CD4-positive, CD25-positive, alpha-beta regulatory T cell (primary cell): Measurements from ENCODE around the gene SARS1. TPM values are rescaled to one million over a fixed set of nuclear protein-coding genes. Genes with fewer than 3 reads are reported as not detected.
"Not testable (repeated sequence)": the region's sequence is repeated elsewhere in the genome, so short reads cannot be mapped to it uniquely, and the experiment has no call there.

Experiments used
- ATAC-seq, 2 donors: fragments of 150-1000 bp; cut with Tn5 transposase; one replicate each; pipeline ENCODE4 v1.10.0; 2021; ENCODE audit warnings: low read depth in 2 of 2, moderate number of reproducible peaks in 2 of 2, moderate library complexity in 1 of 2
- DNase-seq, 3 donors: peaks; one replicate each; pipeline versions ENCODE4 v3.0.0 to v3.0.0-alpha.2; 2012 to 2022; ENCODE audit warnings: mixed read lengths in 1 of 3
- H3K27ac ChIP-seq: one replicate; pipeline ENCODE4 v1.7.0; 2013; ENCODE audit warnings: mild to moderate bottlenecking, low read length; ENCODE audit not compliant: insufficient read depth, poor library complexity, severe bottlenecking
- H3K27me3 ChIP-seq: one replicate; pipeline ENCODE4 v1.7.0; 2013; ENCODE audit warnings: low read length; ENCODE audit not compliant: control insufficient read depth, insufficient read depth
- H3K36me3 ChIP-seq: one replicate; pipeline ENCODE4 v1.7.0; 2013; ENCODE audit warnings: mild to moderate bottlenecking, low read length, moderate library complexity; ENCODE audit not compliant: control insufficient read depth, insufficient read depth
- H3K4me1 ChIP-seq: 2 replicates; pipeline ENCODE4 v1.7.0; 2013; ENCODE audit warnings: mild to moderate bottlenecking, low read length; ENCODE audit not compliant: insufficient read depth, control insufficient read depth, poor library complexity, severe bottlenecking
- H3K4me3 ChIP-seq: one replicate; pipeline ENCODE4 v1.7.0; 2013; ENCODE audit warnings: low read depth, mild to moderate bottlenecking, low read length, moderate library complexity
- H3K9me3 ChIP-seq, 2 experiments: 1 replicate in 1 of 2; 2 replicates in 1 of 2; pipeline ENCODE4 v1.7.0; 2013; ENCODE audit warnings: low read length in 2 of 2, mild to moderate bottlenecking in 1 of 2, moderate library complexity in 1 of 2; ENCODE audit not compliant: control insufficient read depth in 2 of 2
- H3K27ac Mint-ChIP-seq, 3 donors: one replicate each; pipeline ENCODE4 v1.8.0; 2020 to 2022; ENCODE audit warnings: mild to moderate bottlenecking in 3 of 3, mixed read lengths in 3 of 3, moderate library complexity in 2 of 3
- H3K27me3 Mint-ChIP-seq: one replicate; pipeline ENCODE4 v1.8.0; 2022; ENCODE audit warnings: mild to moderate bottlenecking, mixed read lengths
- H3K36me3 Mint-ChIP-seq: one replicate; pipeline ENCODE4 v1.8.0; 2020; ENCODE audit warnings: mixed read lengths
- H3K4me1 Mint-ChIP-seq, 4 donors: one replicate each; pipeline ENCODE4 v1.8.0; 2020 to 2022; ENCODE audit warnings: mixed read lengths in 4 of 4, mild to moderate bottlenecking in 1 of 4
- H3K4me3 Mint-ChIP-seq, 4 donors: one replicate each; pipeline ENCODE4 v1.8.0; 2020 to 2022; ENCODE audit warnings: mild to moderate bottlenecking in 4 of 4, mixed read lengths in 4 of 4, moderate library complexity in 3 of 4
- H3K9me3 Mint-ChIP-seq, 7 donors: one replicate each; pipeline ENCODE4 v1.8.0; 2020 to 2022; ENCODE audit warnings: mixed read lengths in 7 of 7, mild to moderate bottlenecking in 3 of 7, moderate library complexity in 2 of 7
- polyA plus RNA-seq, 4 donors: library from polyadenylated mRNA; unstranded; fragments of 300-500 nt; fragmentation: Illumina TruSeq; gene quantifications; one replicate each; pipeline ENCODE4 v1.2.3, GENCODE V29; 2021
- total RNA-seq: library from RNA; stranded (reverse); gene quantifications from one replicate; pipeline ENCODE4 v1.2.3, GENCODE V29; 2022

Gene SARS1
- total and polyA plus RNA-seq, 5 donors from 2014 or later: 117 to 173 (median 170) TPM

DNA sequence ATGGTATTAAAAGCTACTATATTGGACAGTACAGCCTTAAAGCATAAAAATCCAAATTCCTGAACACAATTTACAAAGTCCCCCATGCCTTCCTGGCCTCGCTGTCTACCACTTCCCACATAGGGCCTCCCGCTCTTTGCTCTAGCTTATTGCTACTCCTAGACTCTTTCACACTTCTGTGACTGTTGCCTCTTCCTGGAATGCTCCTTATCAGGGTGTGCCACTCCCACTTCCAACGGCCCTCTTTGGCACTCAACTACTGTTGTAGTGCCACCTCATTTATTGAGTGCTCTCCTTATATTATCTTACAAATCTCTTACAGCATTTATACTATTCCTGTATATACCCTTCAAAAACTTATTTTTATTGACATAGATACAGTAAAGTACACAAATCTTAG lies 4.8 kb downstream of the SARS1 start:
- Mint-ChIP-seq H3K4me3 (peak overlapping the region; percentile 34 to 51 (median 42)), H3K36me3 (peaks cover 32% of the 10 kb centered on the region)
- DNase-seq: no peak

GRCh38 chr1:109221201-109221600 lies 7.5 kb downstream of the SARS1 start:
- not testable (repeated sequence) for H3K27me3 ChIP-seq, H3K9me3 ChIP-seq, H3K4me3 Mint-ChIP-seq, ATAC-seq, H3K9me3 Mint-ChIP-seq, H3K27ac Mint-ChIP-seq, H3K27ac ChIP-seq, H3K27me3 Mint-ChIP-seq, DNase-seq, H3K4me3 ChIP-seq
- peaks cover 38% of the 10 kb centered on the region for H3K36me3 Mint-ChIP-seq
- Histone ChIP-seq H3K36me3 (peaks cover 36% of the 10 kb centered on the region), H3K4me1 (peaks cover 10% of the 10 kb centered on the region)
- H3K4me1 Mint-ChIP-seq: peaks cover 38 to 64% (median 50%) of the 10 kb centered on the region in 4 donors

More for the DNA sequence above, 4.8 kb downstream of the SARS1 start:
- Histone ChIP-seq H3K4me3 (no peak overlapping the region), H3K9me3 (no peaks in the 10 kb centered on the region), H3K36me3 (peaks cover 18% of the 10 kb centered on the region), H3K27ac (no peak overlapping the region), H3K27me3 (no peaks in the 10 kb centered on the region), H3K4me1 (peaks cover 31% of the 10 kb centered on the region)
- H3K4me1 Mint-ChIP-seq: peaks cover 30 to 68% (median 52%) of the 10 kb centered on the region in 4 donors
- no peaks in the 10 kb centered on the region for H3K9me3 Mint-ChIP-seq
- no peak for ATAC-seq
- no peak overlapping the region for H3K27ac Mint-ChIP-seq
- peaks cover 4% of the 10 kb centered on the region for H3K27me3 Mint-ChIP-seq

- Mint-ChIP-seq H3K4me1 (peaks cover 28 to 44% (median 31%) of the 10 kb centered on the region in 4 donors), H3K36me3 (peaks cover 37% of the 10 kb centered on the region), H3K9me3 (no peaks in the 10 kb centered on the region), H3K4me3 (peak overlapping the region in 1 of 4 donors; percentile 8), H3K27me3 (no peaks in the 10 kb centered on the region), H3K27ac (peak overlapping the region in 1 of 3 donors; percentile 26)
- Histone ChIP-seq H3K9me3 (no peaks in the 10 kb centered on the region), H3K27ac (no peak overlapping the region), H3K36me3 (peaks cover 63% of the 10 kb centered on the region), H3K4me1 (no peaks in the 10 kb centered on the region), H3K27me3 (no peaks in the 10 kb centered on the region), H3K4me3 (no peak overlapping the region)
- DNase-seq (no peak), ATAC-seq (no peak)
Measured at GRCh38 chr1:109225308-109225707, 11.6 kb downstream of the SARS1 start.

GRCh38 chr1:109225711-109226445 lies 12.2 kb downstream of the SARS1 start:
- H3K27me3 ChIP-seq: no peaks in the 10 kb centered on the region
- no peaks in the 10 kb centered on the region for H3K9me3 Mint-ChIP-seq
- H3K4me1 Mint-ChIP-seq: peaks cover 25 to 41% (median 29%) of the 10 kb centered on the region in 4 donors
- no peak for ATAC-seq
- no peak overlapping the region for H3K4me3 ChIP-seq
- no peak for DNase-seq
- no peak overlapping the region for H3K27ac ChIP-seq
- peaks cover 67% of the 10 kb centered on the region for H3K36me3 ChIP-seq
- H3K27ac Mint-ChIP-seq: peak overlapping the region in 2 of 3 donors; percentile 26 to 69
- H3K36me3 Mint-ChIP-seq: peaks cover 39% of the 10 kb centered on the region
- H3K4me1 ChIP-seq: no peaks in the 10 kb centered on the region
- H3K9me3 ChIP-seq: no peaks in the 10 kb centered on the region
- H3K27me3 Mint-ChIP-seq: no peaks in the 10 kb centered on the region
- no peak overlapping the region for H3K4me3 Mint-ChIP-seq

DNA sequence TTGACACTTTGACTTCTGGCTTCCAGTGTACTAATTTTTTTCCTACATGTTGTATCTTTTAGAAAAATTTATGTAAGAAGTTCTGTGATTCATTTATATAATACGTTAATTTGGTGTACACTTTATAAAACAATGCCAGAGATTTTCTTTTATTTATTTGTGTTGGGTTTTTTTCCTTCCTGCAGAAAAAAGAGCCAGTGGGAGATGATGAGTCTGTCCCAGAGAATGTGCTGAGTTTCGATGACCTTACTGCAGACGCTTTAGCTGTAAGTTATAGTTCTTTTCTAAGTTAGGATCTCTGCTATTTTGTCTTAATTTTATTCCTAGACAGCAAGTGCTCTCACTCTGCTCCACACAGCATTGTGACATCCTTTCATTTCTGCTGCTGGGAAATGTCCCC lies 14.4 kb downstream of the SARS1 start:
- ATAC-seq (no peak), DNase-seq (no peak)
- Mint-ChIP-seq H3K27me3 (no peaks in the 10 kb centered on the region), H3K9me3 (no peaks in the 10 kb centered on the region), H3K4me1 (peaks cover 14 to 25% (median 17%) of the 10 kb centered on the region in 4 donors), H3K36me3 (peaks cover 37% of the 10 kb centered on the region), H3K27ac (peak overlapping the region in 1 of 3 donors; percentile 29), H3K4me3 (no peak overlapping the region)
- H3K9me3 ChIP-seq: no peaks in the 10 kb centered on the region
- H3K36me3 ChIP-seq: peaks cover 80% of the 10 kb centered on the region
- no peaks in the 10 kb centered on the region for H3K4me1 ChIP-seq
- H3K4me3 ChIP-seq: no peak overlapping the region
- H3K27me3 ChIP-seq: no peaks in the 10 kb centered on the region
- H3K27ac ChIP-seq: no peak overlapping the region

GRCh38 chr1:109229531-109230127 lies 15.9 kb downstream of the SARS1 start:
- ATAC-seq (no peak), DNase-seq (no peak)
- Histone ChIP-seq H3K36me3 (peaks cover 82% of the 10 kb centered on the region), H3K9me3 (no peaks in the 10 kb centered on the region), H3K27me3 (no peaks in the 10 kb centered on the region), H3K4me1 (no peaks in the 10 kb centered on the region), H3K4me3 (no peak overlapping the region), H3K27ac (no peak overlapping the region)
- Mint-ChIP-seq H3K4me3 (no peak overlapping the region), H3K9me3 (no peaks in the 10 kb centered on the region), H3K27ac (no peak overlapping the region), H3K27me3 (no peaks in the 10 kb centered on the region), H3K4me1 (peaks cover 6 to 18% (median 11%) of the 10 kb centered on the region in 4 donors), H3K36me3 (peaks cover 42% of the 10 kb centered on the region)

GRCh38 chr1:109231066-109231465 lies 17.3 kb downstream of the SARS1 start:
- H3K36me3 ChIP-seq: peaks cover 82% of the 10 kb centered on the region
- Mint-ChIP-seq H3K9me3 (no peaks in the 10 kb centered on the region), H3K4me3 (no peak overlapping the region), H3K4me1 (peaks cover 0 to 10% (median 3%) of the 10 kb centered on the region in 4 donors), H3K27ac (no peak overlapping the region), H3K36me3 (peaks cover 45% of the 10 kb centered on the region), H3K27me3 (no peaks in the 10 kb centered on the region)
- H3K9me3 ChIP-seq: no peaks in the 10 kb centered on the region
- DNase-seq: no peak
- no peaks in the 10 kb centered on the region for H3K4me1 ChIP-seq
- H3K27ac ChIP-seq: no peak overlapping the region
- no peak for ATAC-seq
- no peak overlapping the region for H3K4me3 ChIP-seq
- no peaks in the 10 kb centered on the region for H3K27me3 ChIP-seq
